ENCODE measurements around the gene APOO.

Gene APOO

DNA sequence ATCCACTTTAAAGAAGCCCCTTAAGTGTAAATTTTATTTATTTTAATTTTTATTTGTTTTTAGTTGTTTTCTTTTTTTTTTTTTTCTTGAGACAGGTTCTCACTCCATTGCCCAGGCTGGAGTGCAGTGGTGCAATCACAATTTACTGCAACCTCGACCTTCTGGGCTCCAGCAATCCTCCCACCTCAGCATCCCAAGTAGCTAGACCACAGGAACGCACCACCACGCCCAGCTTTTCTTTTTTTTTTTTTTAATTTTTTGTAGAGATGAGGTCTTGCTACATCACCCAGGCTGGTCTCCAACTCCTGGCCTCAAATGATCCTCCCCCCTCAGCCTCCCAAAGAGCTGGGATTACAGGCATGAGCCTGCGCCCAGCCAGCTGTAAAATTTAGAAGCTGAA is 118.8 kb downstream of the APOO start:
- in situ Hi-C loops (cut with HindIII; ENCODE audit: low sequenced_read_pairs) = no loop called here
- no peak overlapping the region for H3K4me3 ChIP-seq (ENCODE audit: low read depth, low read length)
- no peak for DNase-seq (ENCODE audit: low read depth)
- TF ChIP-seq, protein P1, sequence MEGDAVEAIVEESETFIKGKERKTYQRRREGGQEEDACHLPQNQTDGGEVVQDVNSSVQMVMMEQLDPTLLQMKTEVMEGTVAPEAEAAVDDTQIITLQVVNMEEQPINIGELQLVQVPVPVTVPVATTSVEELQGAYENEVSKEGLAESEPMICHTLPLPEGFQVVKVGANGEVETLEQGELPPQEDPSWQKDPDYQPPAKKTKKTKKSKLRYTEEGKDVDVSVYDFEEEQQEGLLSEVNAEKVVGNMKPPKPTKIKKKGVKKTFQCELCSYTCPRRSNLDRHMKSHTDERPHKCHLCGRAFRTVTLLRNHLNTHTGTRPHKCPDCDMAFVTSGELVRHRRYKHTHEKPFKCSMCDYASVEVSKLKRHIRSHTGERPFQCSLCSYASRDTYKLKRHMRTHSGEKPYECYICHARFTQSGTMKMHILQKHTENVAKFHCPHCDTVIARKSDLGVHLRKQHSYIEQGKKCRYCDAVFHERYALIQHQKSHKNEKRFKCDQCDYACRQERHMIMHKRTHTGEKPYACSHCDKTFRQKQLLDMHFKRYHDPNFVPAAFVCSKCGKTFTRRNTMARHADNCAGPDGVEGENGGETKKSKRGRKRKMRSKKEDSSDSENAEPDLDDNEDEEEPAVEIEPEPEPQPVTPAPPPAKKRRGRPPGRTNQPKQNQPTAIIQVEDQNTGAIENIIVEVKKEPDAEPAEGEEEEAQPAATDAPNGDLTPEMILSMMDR (IDR thresholded peaks at IDR 0.05; ENCODE audit: low read depth, low read length, missing control alignments) = no peak

DNA sequence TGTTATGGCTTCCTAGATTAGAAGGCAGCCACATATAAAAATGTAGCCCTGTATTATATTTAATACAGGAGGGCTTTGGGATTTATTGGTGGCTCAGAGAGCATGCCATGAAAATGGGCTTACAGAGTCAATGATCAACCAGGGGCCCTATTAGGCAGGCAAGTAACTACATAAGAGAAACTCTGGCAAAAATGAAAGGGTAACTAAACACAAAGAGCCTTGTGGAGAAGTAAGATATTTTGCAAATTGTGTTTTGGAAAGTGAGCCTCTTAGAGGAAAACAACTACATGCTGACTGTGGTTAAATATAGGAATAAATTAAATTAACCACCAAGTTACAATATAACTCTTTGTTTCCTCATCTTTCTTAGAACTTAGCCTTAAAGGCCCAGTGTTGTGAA is 119.2 kb downstream of the APOO start:
- DNase-seq (ENCODE audit: low read depth) = no peak
- no peak overlapping the region for H3K4me3 ChIP-seq (ENCODE audit: low read depth, low read length)
- TF ChIP-seq, protein P1 (IDR thresholded peaks at IDR 0.05; ENCODE audit: low read depth, low read length, missing control alignments) = no peak
- in situ Hi-C loops (cut with HindIII; ENCODE audit: low sequenced_read_pairs) = no loop called here

DNA sequence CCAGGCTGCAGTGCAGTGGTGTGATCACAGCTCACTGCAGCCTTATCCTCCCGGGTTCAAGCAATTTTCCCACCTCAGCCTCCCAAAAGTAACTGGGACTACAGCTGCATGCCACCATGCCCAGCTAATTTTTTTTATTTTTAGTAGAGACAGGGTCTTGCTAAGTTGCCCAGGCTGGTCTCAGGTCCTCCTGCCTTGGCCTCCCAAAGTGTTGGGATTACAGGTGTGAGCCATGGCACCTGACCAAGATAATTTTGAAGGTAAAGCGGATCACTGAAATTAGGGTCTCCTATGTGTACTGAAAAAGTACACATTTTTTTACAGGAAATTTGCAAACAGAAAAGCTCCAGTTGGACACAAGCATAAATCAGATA is 120.0 kb downstream of the APOO start:
- in situ Hi-C loops (cut with HindIII; ENCODE audit: low sequenced_read_pairs) = no loop called here
- TF ChIP-seq, protein P1 (IDR thresholded peaks at IDR 0.05; ENCODE audit: low read depth, low read length, missing control alignments) = no peak
- no peak overlapping the region for H3K4me3 ChIP-seq (ENCODE audit: low read depth, low read length)
- DNase-seq (ENCODE audit: low read depth) = no peak

DNA sequence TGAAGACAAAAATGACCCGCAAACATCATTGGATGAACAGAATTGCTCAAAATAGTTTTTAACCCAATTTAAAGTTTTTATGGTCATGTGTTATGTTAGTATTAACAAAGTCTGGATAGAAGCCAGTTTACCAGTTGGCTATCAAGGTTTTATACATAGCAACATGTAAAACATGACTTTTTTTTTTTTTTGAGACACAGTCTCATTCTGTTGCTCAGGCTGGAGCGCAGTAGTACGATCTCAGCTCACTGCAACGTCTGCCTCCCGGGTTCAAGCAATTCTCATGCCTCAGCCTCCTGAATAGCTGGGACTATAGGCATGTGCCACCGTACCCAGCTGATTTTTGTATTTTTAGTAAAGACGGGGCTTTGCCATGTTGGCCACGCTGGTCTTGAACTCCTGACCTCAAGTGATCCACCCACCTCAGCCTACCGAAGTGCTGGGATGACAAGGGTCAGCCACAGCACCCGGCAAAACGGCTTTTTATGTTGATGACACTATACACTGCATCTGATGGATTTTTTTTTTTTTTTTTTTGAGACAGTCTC is 121.4 kb downstream of the APOO start:
- TF ChIP-seq, protein P1 (IDR thresholded peaks at IDR 0.05; ENCODE audit: low read depth, low read length, missing control alignments) = no peak
- in situ Hi-C loops (cut with HindIII; ENCODE audit: low sequenced_read_pairs) = no loop called here

DNA sequence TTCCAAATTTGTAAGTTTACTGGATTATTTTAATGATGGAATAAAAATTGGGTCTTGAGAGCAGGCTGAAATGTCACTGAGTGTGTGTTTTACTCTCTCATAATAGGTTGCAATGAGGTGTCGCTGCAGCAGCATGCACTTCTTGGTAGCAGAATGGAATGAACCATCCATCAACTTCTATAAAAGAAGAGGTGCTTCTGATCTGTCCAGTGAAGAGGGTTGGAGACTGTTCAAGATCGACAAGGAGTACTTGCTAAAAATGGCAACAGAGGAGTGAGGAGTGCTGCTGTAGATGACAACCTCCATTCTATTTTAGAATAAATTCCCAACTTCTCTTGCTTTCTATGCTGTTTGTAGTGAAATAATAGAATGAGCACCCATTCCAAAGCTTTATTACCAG is 122.2 kb downstream of the APOO start:
- TF ChIP-seq, protein P1 (IDR thresholded peaks at IDR 0.05; ENCODE audit: low read depth, low read length, missing control alignments) = no peak
- in situ Hi-C loops (cut with HindIII; ENCODE audit: low sequenced_read_pairs) = no loop called here
- no peak for DNase-seq (ENCODE audit: low read depth)
- H3K4me3 ChIP-seq (ENCODE audit: low read depth, low read length) = no peak overlapping the region

More for the DNA sequence above, 121.4 kb downstream of the APOO start:
- DNase-seq (ENCODE audit: low read depth) = no peak
- H3K4me3 ChIP-seq (ENCODE audit: low read depth, low read length) = no peak overlapping the region

DNA sequence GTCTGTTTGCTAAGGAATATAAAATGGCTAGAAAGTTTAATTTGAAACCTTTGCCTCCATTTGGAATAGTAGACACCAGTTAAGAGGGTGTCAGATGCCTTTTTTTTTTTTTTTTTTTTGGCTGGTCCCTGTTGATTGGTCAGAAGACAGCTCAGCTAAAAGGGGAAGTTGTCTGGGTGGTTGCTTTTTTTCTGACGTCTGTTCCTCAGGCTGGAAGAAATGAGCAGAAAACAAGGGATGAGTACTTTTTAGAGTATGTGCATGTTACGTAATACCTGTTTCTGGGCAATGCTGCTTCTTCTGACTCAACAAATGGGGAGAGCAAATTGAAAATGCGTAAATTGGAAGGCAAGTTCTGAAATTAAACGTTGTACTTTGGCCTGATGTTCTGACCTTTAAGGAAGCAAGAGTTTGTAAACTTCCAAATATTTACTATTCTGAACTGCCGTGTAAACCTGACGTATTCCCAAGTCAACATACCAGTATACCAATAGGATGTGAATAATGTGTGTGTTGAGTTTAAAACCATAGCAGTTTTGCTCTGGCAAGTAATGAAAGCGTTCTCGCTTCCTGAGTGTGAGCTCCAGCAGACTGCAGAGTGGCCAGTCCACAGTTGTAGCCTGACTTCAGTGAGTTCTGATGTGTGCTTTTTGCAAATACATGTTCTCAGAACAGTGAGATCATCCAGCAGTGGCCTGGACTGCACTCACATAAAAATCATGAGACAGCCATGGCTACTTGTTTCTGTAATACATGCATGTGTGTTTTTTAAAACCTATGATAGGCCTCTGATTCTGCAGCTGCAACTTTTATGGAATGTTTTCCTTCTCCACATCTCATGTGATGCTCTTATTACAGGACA is 123.0 kb downstream of the APOO start:
- TF ChIP-seq, protein P1 (IDR thresholded peaks at IDR 0.05; ENCODE audit: low read depth, low read length, missing control alignments) = no peak
- peak; percentile 34 for DNase-seq (ENCODE audit: low read depth)
- in situ Hi-C loops (cut with HindIII; ENCODE audit: low sequenced_read_pairs) = no loop called here
- H3K4me3 ChIP-seq (ENCODE audit: low read depth, low read length) = peak overlapping the region; percentile 69
